Tongue (tissue), 2 donors: Measurements from ENCODE around the gene FOXQ1. TPM values are rescaled to one million over a fixed set of nuclear protein-coding genes. Genes with fewer than 3 reads are reported as not detected.

Experiments used
- DNase-seq: peaks from one replicate; pipeline ENCODE4 v3.0.0-alpha.2; 2015
- total RNA-seq: library from RNA; depleted of rRNA; stranded (reverse); fragments of >200 nt; gene quantifications from one replicate; pipeline ENCODE4 v1.2.3, GENCODE V29; 2014

FOXQ1 gene
- total RNA-seq, 1 donor from 2014 or later = 6.4 TPM

DNA sequence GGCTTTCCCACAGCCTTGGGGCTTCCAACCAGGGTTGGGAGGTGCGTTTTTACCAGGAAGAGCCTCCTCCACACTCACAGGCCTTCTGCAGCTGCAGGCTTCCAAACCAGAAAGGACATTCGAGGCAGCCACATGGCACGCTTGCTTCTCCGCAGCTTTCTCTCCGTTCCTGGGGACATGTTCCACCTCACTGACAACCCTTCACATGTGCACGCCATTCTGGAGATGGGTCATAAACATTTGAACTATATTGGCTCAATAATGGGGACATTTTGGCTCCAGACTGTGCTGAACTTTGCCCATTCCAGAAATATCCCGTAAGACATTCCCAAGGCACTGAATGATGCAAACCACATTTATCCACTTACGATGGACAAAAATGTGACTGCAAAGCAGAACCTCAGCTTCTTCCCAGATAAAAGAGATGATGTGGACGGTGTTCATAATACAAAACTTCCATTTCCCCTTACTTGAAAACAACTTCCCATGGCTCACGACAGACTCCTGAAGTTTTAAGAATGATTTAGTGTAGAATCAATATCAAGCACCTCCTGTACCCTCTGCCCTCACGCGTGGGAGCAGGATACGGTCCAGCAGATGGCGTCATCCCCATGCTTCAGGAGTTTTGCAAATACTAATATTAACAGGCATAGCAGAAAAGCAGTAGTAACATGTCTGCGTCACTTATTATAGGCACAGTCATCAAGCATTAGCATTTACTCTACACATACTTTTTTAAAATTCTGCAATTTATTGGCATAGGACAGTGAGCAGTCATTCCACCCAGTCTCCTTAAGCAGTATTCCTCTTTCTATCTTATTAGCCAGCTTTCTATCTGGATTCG, 52.1 kb downstream of the FOXQ1 start:
- peak; percentile 61 for DNase-seq

Other genes starting within 250 kb of the FOXQ1 start
- 15.4 TPM for gene FOXF2, start 77.5 kb downstream of the FOXQ1 start, total RNA-seq